Liver (tissue), 9 donors: ENCODE measurements around the gene TMPRSS6. TPM values are rescaled to one million over a fixed set of nuclear protein-coding genes. Genes with fewer than 3 reads are reported as not detected.

Experiments used
- DNase-seq: peaks from one replicate; pipeline ENCODE4 v3.0.0-alpha.2; 2017; ENCODE audit warnings: low spot score
- H3K27ac ChIP-seq, 2 donors: one replicate each; pipeline ENCODE4 v1.7.0; 2013; ENCODE audit warnings: inconsistent platforms in 2 of 2, low read length in 2 of 2, control low read depth in 1 of 2, low read depth in 1 of 2, mild to moderate bottlenecking in 1 of 2
- H3K27me3 ChIP-seq, 4 donors: one replicate each; pipeline versions ENCODE4 v1.6.1 to v1.7.0; 2013; ENCODE audit warnings: low read length in 3 of 4, inconsistent platforms in 1 of 4, mild to moderate bottlenecking in 1 of 4, moderate library complexity in 1 of 4; ENCODE audit not compliant: control insufficient read depth in 4 of 4, insufficient read depth in 4 of 4
- H3K36me3 ChIP-seq, 4 donors: one replicate each; pipeline versions ENCODE4 v1.6.1 to v1.7.0; 2013; ENCODE audit warnings: low read length in 3 of 4, mild to moderate bottlenecking in 3 of 4, low read depth in 1 of 4, moderate library complexity in 1 of 4; ENCODE audit not compliant: control insufficient read depth in 4 of 4, insufficient read depth in 3 of 4
- H3K4me1 ChIP-seq, 4 donors: one replicate each; pipeline versions ENCODE4 v1.6.1 to v1.7.0; 2013; ENCODE audit warnings: low read length in 3 of 4, mild to moderate bottlenecking in 3 of 4, moderate library complexity in 1 of 4; ENCODE audit not compliant: control insufficient read depth in 4 of 4, insufficient read depth in 4 of 4
- H3K4me3 ChIP-seq, 3 donors: one replicate each; pipeline versions ENCODE4 v1.6.1 to v1.7.0; 2013; ENCODE audit warnings: low read length in 3 of 3, control low read depth in 1 of 3, low read depth in 1 of 3, mild to moderate bottlenecking in 1 of 3
- H3K9ac ChIP-seq, 2 donors: one replicate each; pipeline ENCODE4 v1.7.0; 2013; ENCODE audit warnings: low read length in 2 of 2, mild to moderate bottlenecking in 2 of 2, moderate library complexity in 2 of 2, control low read depth in 1 of 2, low read depth in 1 of 2
- H3K9me3 ChIP-seq, 4 donors: one replicate each; pipeline versions ENCODE4 v1.6.1 to v1.7.0; 2013; ENCODE audit warnings: low read length in 3 of 4; ENCODE audit not compliant: control insufficient read depth in 4 of 4
- ATF3 ChIP-seq: IDR thresholded peaks from 2 replicates; pipeline ENCODE4 v1.6.1; 2016; ENCODE audit warnings: antibody characterized with exemption
- CTCF ChIP-seq: fragments of 150-350 bp; IDR thresholded peaks from 2 replicates; pipeline ENCODE4 v1.5.1; 2017; ENCODE audit warnings: improper control_type of control experiment, low read depth, low read length; ENCODE audit not compliant: missing input control
- EGR1 ChIP-seq, 2 donors: IDR thresholded peaks; 2 replicates each; pipeline ENCODE4 v1.6.1; 2016 to 2018; ENCODE audit warnings: antibody characterized with exemption in 2 of 2, low read depth in 2 of 2
- FOXA1 ChIP-seq: IDR thresholded peaks from 2 replicates; pipeline ENCODE4 v1.6.1; 2016; ENCODE audit warnings: antibody characterized with exemption
- FOXA2 ChIP-seq: IDR thresholded peaks from 2 replicates; pipeline ENCODE4 v1.6.1; 2016; ENCODE audit warnings: antibody characterized with exemption
- GABPA ChIP-seq, 2 donors: IDR thresholded peaks in 1 of 2; conservative IDR thresholded peaks in 1 of 2; 2 replicates each; pipeline ENCODE4 v1.6.1; 2016; ENCODE audit warnings: antibody characterized with exemption in 2 of 2, mild to moderate bottlenecking in 1 of 2, moderate library complexity in 1 of 2
- HNF4A ChIP-seq, 2 donors: conservative IDR thresholded peaks; 2 replicates each; pipeline ENCODE4 v1.6.1; 2016; ENCODE audit warnings: antibody characterized with exemption in 2 of 2, mild to moderate bottlenecking in 2 of 2
- HNF4G ChIP-seq: IDR thresholded peaks from 2 replicates; pipeline ENCODE4 v1.6.1; 2016; ENCODE audit warnings: antibody characterized with exemption
- JUND ChIP-seq, 2 donors: IDR thresholded peaks; 2 replicates each; pipeline ENCODE4 v1.6.1; 2016; ENCODE audit warnings: antibody characterized with exemption in 2 of 2
- NR2F2 ChIP-seq: IDR thresholded peaks from 2 replicates; pipeline ENCODE4 v1.6.1; 2016; ENCODE audit warnings: antibody characterized with exemption
- RAD21 ChIP-seq, 2 donors: IDR thresholded peaks; 2 replicates each; pipeline ENCODE4 v1.6.1; 2016; ENCODE audit warnings: antibody characterized with exemption in 2 of 2, mild to moderate bottlenecking in 2 of 2
- REST ChIP-seq: IDR thresholded peaks from 2 replicates; pipeline ENCODE4 v1.6.1; 2016; ENCODE audit warnings: antibody characterized with exemption, mild to moderate bottlenecking
- RXRA ChIP-seq, 2 donors: IDR thresholded peaks; 2 replicates each; pipeline ENCODE4 v1.6.1; 2017 to 2018; ENCODE audit warnings: antibody characterized with exemption in 2 of 2, mild to moderate bottlenecking in 1 of 2
- SP1 ChIP-seq: IDR thresholded peaks from 2 replicates; pipeline ENCODE4 v1.6.1; 2018; ENCODE audit warnings: antibody characterized with exemption, mild to moderate bottlenecking
- TAF1 ChIP-seq: conservative IDR thresholded peaks from 2 replicates; pipeline ENCODE4 v1.6.1; 2016; ENCODE audit warnings: antibody characterized with exemption, mild to moderate bottlenecking
- YY1 ChIP-seq: IDR thresholded peaks from 2 replicates; pipeline ENCODE4 v1.6.1; 2016; ENCODE audit warnings: antibody characterized with exemption, mild to moderate bottlenecking
- WGBS: extraction: QIAGEN DNeasy Blood & Tissue Kit; methylation state at CpG from one replicate; pipeline ENCODE4 v1.1.7; 2013; 5-methylcytosine and 5-hydroxymethylcytosine counted together
- polyA plus RNA-seq, 2 donors: library from polyadenylated mRNA; stranded (reverse) in 1 of 2; unstranded in 1 of 2; fragments of 200-250 nt in 1 of 2; fragments of >200 nt in 1 of 2; fragmentation: Nextera tagmentation in 1 of 2; extraction: Ambion mirVana in 1 of 2; gene quantifications; one replicate each; pipeline versions ENCODE4 v1.2.1 to v1.2.3, GENCODE V29; 2013 to 2015
- total RNA-seq, 2 donors: library from RNA; depleted of rRNA; stranded (reverse); fragments of >200 nt; gene quantifications; one replicate each; pipeline ENCODE4 v1.2.3, GENCODE V29; 2014
- TF ChIP-seq, protein P1 (sequence below): IDR thresholded peaks from 2 replicates; pipeline ENCODE4 v1.6.1; 2016; ENCODE audit warnings: antibody characterized with exemption
- TF ChIP-seq, protein P2 (sequence below): IDR thresholded peaks from 2 replicates; pipeline ENCODE4 v1.6.1; 2016; ENCODE audit warnings: antibody characterized with exemption
- donor health status: healthy.
- donor health status: healthy.
- donor health status: healthy.
- donor health status: healthy.
- donor health status: healthy.

The TMPRSS6 gene
- total and polyA plus RNA-seq, 4 donors: 12.6 to 47.1 (median 39.9) TPM

GRCh38 chr22:37111156-37111717 lies 1.7 kb upstream of the TMPRSS6 start (continued):
- TF ChIP-seq ATF3 (no peak), HNF4G (no peak), HNF4A (conservative IDR thresholded peaks at IDR 0.05) (no peak), SP1 (no peak)
- TF ChIP-seq, protein P1, sequence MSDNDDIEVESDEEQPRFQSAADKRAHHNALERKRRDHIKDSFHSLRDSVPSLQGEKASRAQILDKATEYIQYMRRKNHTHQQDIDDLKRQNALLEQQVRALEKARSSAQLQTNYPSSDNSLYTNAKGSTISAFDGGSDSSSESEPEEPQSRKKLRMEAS: no peak
- TF ChIP-seq, protein P2, sequence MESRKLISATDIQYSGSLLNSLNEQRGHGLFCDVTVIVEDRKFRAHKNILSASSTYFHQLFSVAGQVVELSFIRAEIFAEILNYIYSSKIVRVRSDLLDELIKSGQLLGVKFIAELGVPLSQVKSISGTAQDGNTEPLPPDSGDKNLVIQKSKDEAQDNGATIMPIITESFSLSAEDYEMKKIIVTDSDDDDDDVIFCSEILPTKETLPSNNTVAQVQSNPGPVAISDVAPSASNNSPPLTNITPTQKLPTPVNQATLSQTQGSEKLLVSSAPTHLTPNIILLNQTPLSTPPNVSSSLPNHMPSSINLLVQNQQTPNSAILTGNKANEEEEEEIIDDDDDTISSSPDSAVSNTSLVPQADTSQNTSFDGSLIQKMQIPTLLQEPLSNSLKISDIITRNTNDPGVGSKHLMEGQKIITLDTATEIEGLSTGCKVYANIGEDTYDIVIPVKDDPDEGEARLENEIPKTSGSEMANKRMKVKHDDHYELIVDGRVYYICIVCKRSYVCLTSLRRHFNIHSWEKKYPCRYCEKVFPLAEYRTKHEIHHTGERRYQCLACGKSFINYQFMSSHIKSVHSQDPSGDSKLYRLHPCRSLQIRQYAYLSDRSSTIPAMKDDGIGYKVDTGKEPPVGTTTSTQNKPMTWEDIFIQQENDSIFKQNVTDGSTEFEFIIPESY: no peak

- H3K9me3 ChIP-seq: no peaks in the 10 kb centered on the region
- H3K27ac ChIP-seq: peak overlapping the region; percentile 61 to 76
- H3K4me3 ChIP-seq: peak overlapping the region; percentile 56 to 61 (median 61)
- H3K9ac ChIP-seq: peak overlapping the region in 1 of 2 donors; percentile 60
- no peak for TF ChIP-seq HNF4G
- TF ChIP-seq HNF4A (conservative IDR thresholded peaks at IDR 0.05): peak; percentile 55 to 62
- DNase-seq: no peak
- H3K4me1 ChIP-seq: peaks cover 2 to 67% (median 42%) of the 10 kb centered on the region in 4 donors
- H3K27me3 ChIP-seq: no peaks in the 10 kb centered on the region
- 49% methylated on average over 18 of the region's 18 CpGs for WGBS
- H3K36me3 ChIP-seq: peaks cover 0 to 2% (median 0%) of the 10 kb centered on the region in 4 donors
Observed at GRCh38 chr22:37107816-37108621, 1.5 kb downstream of the TMPRSS6 start.

DNA sequence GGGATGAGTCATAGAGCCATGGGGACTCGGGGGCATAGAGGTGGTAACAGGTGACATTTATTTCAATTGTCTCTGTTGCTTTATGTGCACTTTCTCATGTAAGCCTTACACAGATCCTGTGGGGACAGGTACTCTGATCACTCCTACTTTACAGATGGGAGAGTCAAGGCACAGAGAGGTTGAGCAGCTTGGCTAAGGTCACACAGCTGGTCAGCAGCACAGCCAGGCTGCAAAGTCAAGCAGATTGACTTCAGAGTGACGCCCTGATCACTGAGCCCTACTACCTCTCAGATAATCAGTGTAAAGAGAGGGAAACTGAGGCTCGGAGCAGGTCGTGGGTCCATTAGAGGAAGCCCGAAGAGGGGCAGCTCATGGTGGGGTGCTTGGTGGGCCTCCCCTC lies 3.5 kb downstream of the TMPRSS6 start:
- Histone ChIP-seq H3K4me1 (peaks cover 2 to 52% (median 24%) of the 10 kb centered on the region in 4 donors), H3K27ac (no peak overlapping the region), H3K9me3 (no peaks in the 10 kb centered on the region), H3K9ac (no peak overlapping the region), H3K36me3 (peaks cover 0 to 14% (median 7%) of the 10 kb centered on the region in 4 donors), H3K4me3 (no peak overlapping the region), H3K27me3 (no peaks in the 10 kb centered on the region)
- no peak for DNase-seq
- TF ChIP-seq, protein P2: no peak
- TF ChIP-seq JUND (IDR thresholded peaks at IDR 0.05) (no peak), RXRA (IDR thresholded peaks at IDR 0.05) (no peak), REST (no peak), ATF3 (no peak), YY1 (no peak), HNF4A (conservative IDR thresholded peaks at IDR 0.05) (no peak), RAD21 (IDR thresholded peaks at IDR 0.05) (no peak), HNF4G (no peak), CTCF (no peak), FOXA1 (no peak), TAF1 (no peak), FOXA2 (no peak), GABPA (IDR thresholded peaks at IDR 0.05 in 1 of 2, conservative IDR thresholded peaks at IDR 0.05 in 1 of 2) (no peak), SP1 (no peak), NR2F2 (no peak), EGR1 (IDR thresholded peaks at IDR 0.05; ENCODE audit: low read depth in 2 of 2) (no peak)
- TF ChIP-seq, protein P1: no peak
- 88% methylated on average over 5 of the region's 5 CpGs for WGBS
